K562 (cell line): ENCODE data around the gene RPL3. TPM values are rescaled to one million over a fixed set of nuclear protein-coding genes. Genes with fewer than 3 reads are reported as not detected.
A peak's percentile ranks its signal among the peaks of the same experiment; 100 is the strongest.

Experiments
- CBFA2T3 ChIP-seq: fragments of 450-650 bp; IDR thresholded peaks from 2 replicates; pipeline ENCODE4 v1.6.1; 2017
- CC2D1A ChIP-seq: fragments of 450-650 bp; IDR thresholded peaks from 2 replicates; pipeline ENCODE4 v1.6.1; 2017; ENCODE audit warnings: mild to moderate bottlenecking
- E2F3 ChIP-seq: fragments of 250-450 bp; sonication (Bioruptor Pico); IDR thresholded peaks from 2 replicates; pipeline ENCODE4 v1.4.0; 2020; ENCODE audit warnings: mild to moderate bottlenecking
- NR2C1 ChIP-seq, 2 experiments: fragments of 450-650 bp; IDR thresholded peaks; 2 replicates each; pipeline ENCODE4 v1.6.1; 2017; ENCODE audit warnings: mild to moderate bottlenecking in 2 of 2, antibody characterized with exemption in 1 of 2, inconsistent platforms in 1 of 2, missing compliant biosample characterization in 1 of 2, missing genetic modification characterization in 1 of 2
- PHF20 ChIP-seq: fragments of 450-650 bp; IDR thresholded peaks from 2 replicates; pipeline ENCODE4 v1.6.1; 2018; ENCODE audit not compliant: partially characterized antibody
- SMARCA4 ChIP-seq: fragments of 450-650 bp; IDR thresholded peaks from 2 replicates; pipeline ENCODE4 v1.6.1; 2016
- SMARCC2 ChIP-seq: fragments of 450-650 bp; IDR thresholded peaks from 2 replicates; pipeline ENCODE4 v1.6.1; 2017; ENCODE audit warnings: antibody characterized with exemption, moderate library complexity, mild to moderate bottlenecking, low read depth
- SREBF1 ChIP-seq: fragments of 150-350 bp; IDR thresholded peaks from 2 replicates; pipeline ENCODE4 v1.6.1; 2014; ENCODE audit warnings: antibody characterized with exemption, low read depth, low read length, borderline replicate concordance
- STAT5B ChIP-seq: fragments of 250-450 bp; sonication (Bioruptor Pico); IDR thresholded peaks from 2 replicates; pipeline ENCODE4 v1.8.0; 2021; ENCODE audit warnings: mild to moderate bottlenecking, inconsistent platforms
- TARDBP ChIP-seq: fragments of 450-650 bp; IDR thresholded peaks from 2 replicates; pipeline ENCODE4 v1.6.1; 2016
- ZNF143 ChIP-seq: sonication (generic); formaldehyde crosslinking; IDR thresholded peaks from 2 replicates; pipeline ENCODE4 v1.9.0; 2022; ENCODE audit warnings: mild to moderate bottlenecking, missing genetic modification reagents
- ZNF644 ChIP-seq: fragments of 200-800 bp; sonication (Bioruptor generic); IDR thresholded peaks from 2 replicates; pipeline ENCODE4 v1.6.1; 2016; ENCODE audit warnings: low read depth, missing genetic modification characterization, missing compliant biosample characterization
- polyA plus RNA-seq, 8 experiments: library from polyadenylated mRNA; depleted of rRNA in 4 of 8; stranded (reverse) in 5 of 8; unstranded in 3 of 8; fragments of >200 nt; fragmentation: Nextera tagmentation in 2 of 8; fragmentation: Illumina TruSeq in 1 of 8; extraction: Ambion mirVana in 2 of 8; extraction: Trizol in 1 of 8; gene quantifications; 2 replicates each; pipeline versions ENCODE4 v1.2.1 to v1.2.3, GENCODE V29; 2011 to 2014; ENCODE audit warnings: inconsistent platforms in 1 of 8, missing spikeins in 1 of 8
- total RNA-seq, 7 experiments: library from RNA; depleted of rRNA in 6 of 7; stranded (reverse); fragments of >200 nt in 6 of 7; fragmentation: Illumina TruSeq in 2 of 7; extraction: Trizol in 2 of 7; gene quantifications; 2 replicates each; pipeline versions ENCODE4 v1.2.1 to v1.2.3, GENCODE V29; 2011 to 2021; ENCODE audit warnings: low replicate concordance in 1 of 7
- TF ChIP-seq, protein P1 (sequence below), 2 experiments: fragments of 450-650 bp; IDR thresholded peaks; 2 replicates each; pipeline ENCODE4 v1.6.1; 2018; ENCODE audit warnings: mild to moderate bottlenecking in 2 of 2, low read depth in 1 of 2; ENCODE audit not compliant: partially characterized antibody in 2 of 2
- TF ChIP-seq, protein P2 (sequence below): sonication (generic); formaldehyde crosslinking; IDR thresholded peaks from 2 replicates; pipeline ENCODE4 v1.9.0; 2022; ENCODE audit warnings: mild to moderate bottlenecking, missing genetic modification reagents
- TF ChIP-seq, protein P3 (sequence below): fragments of 250-450 bp; sonication (Bioruptor Pico); IDR thresholded peaks from 2 replicates; pipeline ENCODE4 v1.8.0; 2021; ENCODE audit warnings: mild to moderate bottlenecking, moderate library complexity
- TF ChIP-seq, protein P4 (sequence below), 2 experiments: fragments of 250-450 bp in 1 of 2; fragments of 450-650 bp in 1 of 2; sonication (Bioruptor Pico) in 1 of 2; IDR thresholded peaks; 2 replicates each; pipeline versions ENCODE4 v1.6.1 to v1.8.0; 2016 to 2021; ENCODE audit warnings: mild to moderate bottlenecking in 2 of 2, moderate library complexity in 2 of 2, missing compliant biosample characterization in 1 of 2, missing genetic modification characterization in 1 of 2
- TF ChIP-seq, protein P5 (sequence below), 2 experiments: IDR thresholded peaks; 2 replicates each; pipeline ENCODE4 v1.6.1; 2012; ENCODE audit warnings: improper control_type of control experiment in 2 of 2, low read depth in 2 of 2, low read length in 2 of 2, borderline replicate concordance in 1 of 2
- TF ChIP-seq, protein P6 (sequence below): sonication (generic); formaldehyde crosslinking; IDR thresholded peaks from 2 replicates; pipeline ENCODE4 v1.8.1; 2022; ENCODE audit warnings: missing genetic modification reagents

RPL3 gene
- total and polyA plus RNA-seq, 9 of the 15 experiments (the other 6 are each of a cell fraction or from before 2014, with no cell fraction given) = 1,624 to 4,066 (median 2,565) TPM

DNA sequence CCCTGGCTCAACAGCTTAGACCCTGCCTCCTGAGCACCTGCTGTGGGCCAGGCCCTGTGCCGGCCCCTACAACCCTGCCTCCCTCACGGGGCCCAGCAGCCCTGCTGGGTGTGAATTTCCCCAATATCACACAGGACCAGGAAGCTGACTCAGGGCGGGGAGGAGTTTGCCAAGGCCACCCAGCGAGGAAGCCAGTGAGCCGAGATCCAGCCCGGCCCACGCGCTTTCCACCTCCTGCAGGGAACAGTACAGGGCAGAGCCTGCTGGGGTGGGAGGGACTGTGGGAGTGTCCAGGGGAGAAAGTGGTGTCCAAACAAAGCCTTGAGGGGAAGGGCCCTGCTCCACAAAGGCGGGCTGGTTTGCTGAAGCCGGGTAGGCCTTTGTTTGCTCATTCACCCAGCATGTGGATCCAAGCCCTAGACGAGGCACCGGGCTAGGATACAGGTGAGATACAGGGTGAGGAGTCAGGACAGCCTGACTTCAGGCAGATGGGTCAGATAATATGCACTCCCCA, 26.8 kb downstream of the RPL3 start (continued):
- TF ChIP-seq, protein P1, sequence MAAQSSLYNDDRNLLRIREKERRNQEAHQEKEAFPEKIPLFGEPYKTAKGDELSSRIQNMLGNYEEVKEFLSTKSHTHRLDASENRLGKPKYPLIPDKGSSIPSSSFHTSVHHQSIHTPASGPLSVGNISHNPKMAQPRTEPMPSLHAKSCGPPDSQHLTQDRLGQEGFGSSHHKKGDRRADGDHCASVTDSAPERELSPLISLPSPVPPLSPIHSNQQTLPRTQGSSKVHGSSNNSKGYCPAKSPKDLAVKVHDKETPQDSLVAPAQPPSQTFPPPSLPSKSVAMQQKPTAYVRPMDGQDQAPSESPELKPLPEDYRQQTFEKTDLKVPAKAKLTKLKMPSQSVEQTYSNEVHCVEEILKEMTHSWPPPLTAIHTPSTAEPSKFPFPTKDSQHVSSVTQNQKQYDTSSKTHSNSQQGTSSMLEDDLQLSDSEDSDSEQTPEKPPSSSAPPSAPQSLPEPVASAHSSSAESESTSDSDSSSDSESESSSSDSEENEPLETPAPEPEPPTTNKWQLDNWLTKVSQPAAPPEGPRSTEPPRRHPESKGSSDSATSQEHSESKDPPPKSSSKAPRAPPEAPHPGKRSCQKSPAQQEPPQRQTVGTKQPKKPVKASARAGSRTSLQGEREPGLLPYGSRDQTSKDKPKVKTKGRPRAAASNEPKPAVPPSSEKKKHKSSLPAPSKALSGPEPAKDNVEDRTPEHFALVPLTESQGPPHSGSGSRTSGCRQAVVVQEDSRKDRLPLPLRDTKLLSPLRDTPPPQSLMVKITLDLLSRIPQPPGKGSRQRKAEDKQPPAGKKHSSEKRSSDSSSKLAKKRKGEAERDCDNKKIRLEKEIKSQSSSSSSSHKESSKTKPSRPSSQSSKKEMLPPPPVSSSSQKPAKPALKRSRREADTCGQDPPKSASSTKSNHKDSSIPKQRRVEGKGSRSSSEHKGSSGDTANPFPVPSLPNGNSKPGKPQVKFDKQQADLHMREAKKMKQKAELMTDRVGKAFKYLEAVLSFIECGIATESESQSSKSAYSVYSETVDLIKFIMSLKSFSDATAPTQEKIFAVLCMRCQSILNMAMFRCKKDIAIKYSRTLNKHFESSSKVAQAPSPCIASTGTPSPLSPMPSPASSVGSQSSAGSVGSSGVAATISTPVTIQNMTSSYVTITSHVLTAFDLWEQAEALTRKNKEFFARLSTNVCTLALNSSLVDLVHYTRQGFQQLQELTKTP (IDR thresholded peaks at IDR 0.05; ENCODE audit: low read depth in 1 of 2, partially characterized antibody in 2 of 2) = no peak
- TF ChIP-seq CC2D1A = no peak
- no peak for TF ChIP-seq SREBF1
- no peak for TF ChIP-seq TARDBP
- TF ChIP-seq, protein P2, sequence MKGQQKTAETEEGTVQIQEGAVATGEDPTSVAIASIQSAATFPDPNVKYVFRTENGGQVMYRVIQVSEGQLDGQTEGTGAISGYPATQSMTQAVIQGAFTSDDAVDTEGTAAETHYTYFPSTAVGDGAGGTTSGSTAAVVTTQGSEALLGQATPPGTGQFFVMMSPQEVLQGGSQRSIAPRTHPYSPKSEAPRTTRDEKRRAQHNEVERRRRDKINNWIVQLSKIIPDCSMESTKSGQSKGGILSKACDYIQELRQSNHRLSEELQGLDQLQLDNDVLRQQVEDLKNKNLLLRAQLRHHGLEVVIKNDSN (CRISPR knock-in tag) = no peak
- 0 out of 2 replicates have a peak, but pooled peaks have one; percentile 47 for TF ChIP-seq E2F3 (CRISPR knock-in tag)
- TF ChIP-seq ZNF644 (tag) = peak; percentile 69; the same call in 1 of the 2 replicates
- TF ChIP-seq STAT5B (CRISPR knock-in tag) = no peak
- no peak for TF ChIP-seq ZNF143 (CRISPR knock-in tag)
- peak; percentile 55 for TF ChIP-seq CBFA2T3
- TF ChIP-seq NR2C1 (IDR thresholded peaks at IDR 0.05) = no peak
- TF ChIP-seq NR2C1 (tag; IDR thresholded peaks at IDR 0.05) = peak; percentile 38; the same call in 1 of the 2 replicates
- TF ChIP-seq, protein P3, sequence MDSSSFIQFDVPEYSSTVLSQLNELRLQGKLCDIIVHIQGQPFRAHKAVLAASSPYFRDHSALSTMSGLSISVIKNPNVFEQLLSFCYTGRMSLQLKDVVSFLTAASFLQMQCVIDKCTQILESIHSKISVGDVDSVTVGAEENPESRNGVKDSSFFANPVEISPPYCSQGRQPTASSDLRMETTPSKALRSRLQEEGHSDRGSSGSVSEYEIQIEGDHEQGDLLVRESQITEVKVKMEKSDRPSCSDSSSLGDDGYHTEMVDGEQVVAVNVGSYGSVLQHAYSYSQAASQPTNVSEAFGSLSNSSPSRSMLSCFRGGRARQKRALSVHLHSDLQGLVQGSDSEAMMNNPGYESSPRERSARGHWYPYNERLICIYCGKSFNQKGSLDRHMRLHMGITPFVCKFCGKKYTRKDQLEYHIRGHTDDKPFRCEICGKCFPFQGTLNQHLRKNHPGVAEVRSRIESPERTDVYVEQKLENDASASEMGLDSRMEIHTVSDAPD = no peak
- TF ChIP-seq, protein P4, sequence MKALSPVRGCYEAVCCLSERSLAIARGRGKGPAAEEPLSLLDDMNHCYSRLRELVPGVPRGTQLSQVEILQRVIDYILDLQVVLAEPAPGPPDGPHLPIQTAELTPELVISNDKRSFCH (CRISPR knock-in tag; IDR thresholded peaks at IDR 0.05) = no peak
- TF ChIP-seq, protein P4 (tag; IDR thresholded peaks at IDR 0.05) = no peak
- TF ChIP-seq, protein P5, sequence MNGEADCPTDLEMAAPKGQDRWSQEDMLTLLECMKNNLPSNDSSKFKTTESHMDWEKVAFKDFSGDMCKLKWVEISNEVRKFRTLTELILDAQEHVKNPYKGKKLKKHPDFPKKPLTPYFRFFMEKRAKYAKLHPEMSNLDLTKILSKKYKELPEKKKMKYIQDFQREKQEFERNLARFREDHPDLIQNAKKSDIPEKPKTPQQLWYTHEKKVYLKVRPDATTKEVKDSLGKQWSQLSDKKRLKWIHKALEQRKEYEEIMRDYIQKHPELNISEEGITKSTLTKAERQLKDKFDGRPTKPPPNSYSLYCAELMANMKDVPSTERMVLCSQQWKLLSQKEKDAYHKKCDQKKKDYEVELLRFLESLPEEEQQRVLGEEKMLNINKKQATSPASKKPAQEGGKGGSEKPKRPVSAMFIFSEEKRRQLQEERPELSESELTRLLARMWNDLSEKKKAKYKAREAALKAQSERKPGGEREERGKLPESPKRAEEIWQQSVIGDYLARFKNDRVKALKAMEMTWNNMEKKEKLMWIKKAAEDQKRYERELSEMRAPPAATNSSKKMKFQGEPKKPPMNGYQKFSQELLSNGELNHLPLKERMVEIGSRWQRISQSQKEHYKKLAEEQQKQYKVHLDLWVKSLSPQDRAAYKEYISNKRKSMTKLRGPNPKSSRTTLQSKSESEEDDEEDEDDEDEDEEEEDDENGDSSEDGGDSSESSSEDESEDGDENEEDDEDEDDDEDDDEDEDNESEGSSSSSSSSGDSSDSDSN (IDR thresholded peaks at IDR 0.05; ENCODE audit: borderline replicate concordance in 1 of 2, low read depth in 2 of 2, low read length in 2 of 2) = 0 out of 4 replicates have a peak, but pooled peaks of 1 of the 2 experiments have one; percentile 14
- no peak for TF ChIP-seq SMARCC2
- TF ChIP-seq PHF20 = no peak
- peak; percentile 40; the same call in 1 of the 2 replicates for TF ChIP-seq SMARCA4
- TF ChIP-seq, protein P6, sequence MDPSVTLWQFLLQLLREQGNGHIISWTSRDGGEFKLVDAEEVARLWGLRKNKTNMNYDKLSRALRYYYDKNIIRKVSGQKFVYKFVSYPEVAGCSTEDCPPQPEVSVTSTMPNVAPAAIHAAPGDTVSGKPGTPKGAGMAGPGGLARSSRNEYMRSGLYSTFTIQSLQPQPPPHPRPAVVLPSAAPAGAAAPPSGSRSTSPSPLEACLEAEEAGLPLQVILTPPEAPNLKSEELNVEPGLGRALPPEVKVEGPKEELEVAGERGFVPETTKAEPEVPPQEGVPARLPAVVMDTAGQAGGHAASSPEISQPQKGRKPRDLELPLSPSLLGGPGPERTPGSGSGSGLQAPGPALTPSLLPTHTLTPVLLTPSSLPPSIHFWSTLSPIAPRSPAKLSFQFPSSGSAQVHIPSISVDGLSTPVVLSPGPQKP = no peak
